Neuronal stem cell (in vitro differentiated cells): ENCODE results near the gene DSP.

Source experiments
- DNase-seq: peaks from one replicate; pipeline ENCODE4 v3.0.0-alpha.2; 2013; ENCODE audit warnings: low spot score
- H2AFZ ChIP-seq: one replicate; pipeline ENCODE4 v1.6.1; 2013; ENCODE audit warnings: mild to moderate bottlenecking, low read length, inconsistent platforms
- H2AK5ac ChIP-seq: 2 replicates; pipeline ENCODE4 v1.6.1; 2013; ENCODE audit warnings: low read depth, mild to moderate bottlenecking, inconsistent platforms, low read length, moderate library complexity, mixed read lengths
- H2BK120ac ChIP-seq: 2 replicates; pipeline ENCODE4 v1.6.1; 2013; ENCODE audit warnings: low read depth, mild to moderate bottlenecking, inconsistent platforms, low read length, moderate library complexity, mixed read lengths
- H2BK12ac ChIP-seq: one replicate; pipeline ENCODE4 v1.6.1; 2013; ENCODE audit warnings: low read length, inconsistent platforms
- H2BK15ac ChIP-seq: 2 replicates; pipeline ENCODE4 v1.6.1; 2013; ENCODE audit warnings: mild to moderate bottlenecking, low read length, inconsistent platforms, mixed read lengths
- H2BK5ac ChIP-seq: one replicate; pipeline ENCODE4 v1.6.1; 2013; ENCODE audit warnings: inconsistent platforms, mild to moderate bottlenecking, low read length, moderate library complexity
- H3K14ac ChIP-seq: one replicate; pipeline ENCODE4 v1.6.1; 2013; ENCODE audit warnings: low read length, inconsistent platforms
- H3K18ac ChIP-seq: 2 replicates; pipeline ENCODE4 v1.6.1; 2013; ENCODE audit warnings: low read length, inconsistent platforms
- H3K23ac ChIP-seq: 2 replicates; pipeline ENCODE4 v1.6.1; 2013; ENCODE audit warnings: low read depth, mild to moderate bottlenecking, mixed read lengths, low read length, inconsistent platforms; ENCODE audit not compliant: poor library complexity
- H3K27ac ChIP-seq: replicated peaks from 3 replicates; pipeline ENCODE4 v1.5.1; 2013; ENCODE audit warnings: low read length, inconsistent platforms
- H3K27me3 ChIP-seq, 3 experiments: 2 replicates each; pipeline ENCODE4 v1.6.1; 2013; ENCODE audit warnings: low read length in 3 of 3, mild to moderate bottlenecking in 2 of 3, inconsistent platforms in 1 of 3, low read depth in 1 of 3, mixed read lengths in 1 of 3, moderate library complexity in 1 of 3; ENCODE audit not compliant: control insufficient read depth in 3 of 3, insufficient read depth in 3 of 3
- H3K36me3 ChIP-seq, 2 donors: replicated peaks in 1 of 2; 2 replicates each; pipeline ENCODE4 v1.6.1; 2013; ENCODE audit warnings: low read length in 2 of 2; ENCODE audit not compliant: control insufficient read depth in 2 of 2, insufficient read depth in 2 of 2
- H3K4ac ChIP-seq: 2 replicates; pipeline ENCODE4 v1.6.1; 2013; ENCODE audit warnings: inconsistent platforms, mild to moderate bottlenecking, low read length, moderate library complexity
- H3K4me1 ChIP-seq, 2 donors: 1 replicate in 1 of 2; 2 replicates in 1 of 2; pipeline ENCODE4 v1.6.1; 2013; ENCODE audit warnings: low read length in 2 of 2, low read depth in 1 of 2; ENCODE audit not compliant: control insufficient read depth in 2 of 2, insufficient read depth in 1 of 2
- H3K4me2 ChIP-seq: one replicate; pipeline ENCODE4 v1.6.1; 2013; ENCODE audit warnings: mild to moderate bottlenecking, low read length, inconsistent platforms; ENCODE audit not compliant: insufficient read depth, poor library complexity, severe bottlenecking
- H3K4me3 ChIP-seq, 2 donors: 2 replicates each; pipeline ENCODE4 v1.5.1; 2013; ENCODE audit warnings: low read length in 2 of 2, mild to moderate bottlenecking in 2 of 2, inconsistent platforms in 1 of 2, moderate library complexity in 1 of 2
- H3K79me1 ChIP-seq: one replicate; pipeline ENCODE4 v1.6.1; 2013; ENCODE audit warnings: low read depth, mild to moderate bottlenecking, inconsistent platforms, low read length, moderate library complexity
- H3K9ac ChIP-seq: one replicate; pipeline ENCODE4 v1.6.1; 2013; ENCODE audit warnings: mild to moderate bottlenecking, low read depth, low read length, inconsistent platforms; ENCODE audit not compliant: poor library complexity
- H3K9me3 ChIP-seq, 2 donors: replicated peaks in 1 of 2; 2 replicates each; pipeline versions ENCODE3 to v1.6.1; 2013; ENCODE audit warnings: low read length in 2 of 2, mild to moderate bottlenecking in 2 of 2, inconsistent platforms in 1 of 2, low read depth in 1 of 2, mixed read lengths in 1 of 2, moderate library complexity in 1 of 2; ENCODE audit not compliant: control insufficient read depth in 2 of 2, insufficient read depth in 1 of 2
- H4K8ac ChIP-seq: one replicate; pipeline ENCODE4 v1.6.1; 2013; ENCODE audit warnings: low read depth, mild to moderate bottlenecking, inconsistent platforms, low read length, moderate library complexity
- H4K91ac ChIP-seq: one replicate; pipeline ENCODE4 v1.6.1; 2013; ENCODE audit warnings: low read length, low read depth, mild to moderate bottlenecking, inconsistent platforms; ENCODE audit not compliant: poor library complexity
- WGBS, 2 donors: extraction: QIAGEN DNeasy Blood & Tissue Kit; methylation state at CpG; one replicate each; pipeline ENCODE4 v1.1.7; 2013; ENCODE audit warnings: missing lambda C conversion rate in 2 of 2, mixed read lengths in 1 of 2; ENCODE audit not compliant: insufficient read length in 2 of 2, insufficient replicate concordance in 1 of 2; ENCODE audit errors: extremely low coverage in 2 of 2; 5-methylcytosine and 5-hydroxymethylcytosine counted together

The DSP gene

GRCh38 chr6:7585287-7585930 lies 43.9 kb downstream of the DSP start:
- Histone ChIP-seq H3K14ac (no peak overlapping the region), H3K36me3 (peaks cover 0 to 31% of the 10 kb centered on the region in 2 donors), H3K4ac (no peak overlapping the region), H4K91ac (no peak overlapping the region), H3K9me3 (no peaks in the 10 kb centered on the region), H2BK120ac (no peak overlapping the region), H3K23ac (no peak overlapping the region), H2AFZ (no peak overlapping the region), H3K18ac (no peak overlapping the region), H2BK15ac (no peak overlapping the region), H3K4me3 (no peak overlapping the region), H3K4me1 (no peaks in the 10 kb centered on the region), H3K27ac (no peak overlapping the region), H2AK5ac (no peak overlapping the region), H3K79me1 (peaks cover 4% of the 10 kb centered on the region), H3K9ac (no peak overlapping the region), H4K8ac (no peak overlapping the region), H2BK5ac (no peak overlapping the region), H2BK12ac (no peak overlapping the region), H3K4me2 (no peak overlapping the region), H3K27me3 (peaks cover 0 to 35% (median 0%) of the 10 kb centered on the region in 3 experiments)
- DNase-seq = no peak
- no CpG with 5 or more reads among the region's 28 CpGs for WGBS, 2 donors

- DNase-seq = no peak
- no peak overlapping the region for H2BK5ac ChIP-seq
- no peak overlapping the region for H3K4ac ChIP-seq
- H2BK120ac ChIP-seq = no peak overlapping the region
- no peak overlapping the region for H4K8ac ChIP-seq
- peaks cover 10 to 24% of the 10 kb centered on the region in 2 donors for H3K36me3 ChIP-seq
- no peak overlapping the region for H3K4me3 ChIP-seq
- no peak overlapping the region for H3K4me2 ChIP-seq
- no peak overlapping the region for H4K91ac ChIP-seq
- H3K4me1 ChIP-seq = peaks cover 2 to 3% of the 10 kb centered on the region in 2 donors
- no peak overlapping the region for H3K18ac ChIP-seq
- H2BK15ac ChIP-seq = no peak overlapping the region
- H3K27me3 ChIP-seq = peaks cover 0 to 25% (median 0%) of the 10 kb centered on the region in 3 experiments
- H3K79me1 ChIP-seq = peaks cover 7% of the 10 kb centered on the region
- H3K14ac ChIP-seq = no peak overlapping the region
- no peak overlapping the region for H3K27ac ChIP-seq
- H3K9me3 ChIP-seq = peaks cover 0 to 7% of the 10 kb centered on the region in 2 donors
- H2AFZ ChIP-seq = no peak overlapping the region
- no peak overlapping the region for H2BK12ac ChIP-seq
- H3K9ac ChIP-seq = no peak overlapping the region
- no CpG with 5 or more reads among the region's 3 CpGs for WGBS, 2 donors
- H2AK5ac ChIP-seq = no peak overlapping the region
- H3K23ac ChIP-seq = no peak overlapping the region
Observed at GRCh38 chr6:7587631-7588100, 46.2 kb downstream of the DSP start.

- Histone ChIP-seq H3K79me1 (peaks cover 7% of the 10 kb centered on the region), H2AK5ac (no peak overlapping the region), H4K8ac (no peak overlapping the region), H3K27ac (no peak overlapping the region), H3K9ac (no peak overlapping the region), H3K4ac (no peak overlapping the region), H3K4me1 (peaks cover 2 to 4% of the 10 kb centered on the region in 2 donors), H2BK120ac (no peak overlapping the region), H3K14ac (no peak overlapping the region), H3K27me3 (peaks cover 0 to 20% (median 0%) of the 10 kb centered on the region in 3 experiments), H3K4me2 (no peak overlapping the region), H3K4me3 (no peak overlapping the region), H2BK15ac (no peak overlapping the region), H4K91ac (no peak overlapping the region), H3K18ac (no peak overlapping the region), H2AFZ (no peak overlapping the region), H3K36me3 (peaks cover 18 to 20% of the 10 kb centered on the region in 2 donors), H2BK12ac (no peak overlapping the region), H3K23ac (no peak overlapping the region), H2BK5ac (no peak overlapping the region), H3K9me3 (peaks cover 0 to 7% of the 10 kb centered on the region in 2 donors)
- no peak for DNase-seq
- WGBS, 2 donors = no CpG with 5 or more reads among the region's 4 CpGs
Observed at GRCh38 chr6:7588506-7588905, 47.0 kb downstream of the DSP start.

GRCh38 chr6:7589221-7589620 lies 47.8 kb downstream of the DSP start:
- Histone ChIP-seq H3K4me1 (peaks cover 2 to 4% of the 10 kb centered on the region in 2 donors), H4K8ac (no peak overlapping the region), H3K14ac (no peak overlapping the region), H2BK5ac (no peak overlapping the region), H3K18ac (no peak overlapping the region), H2AFZ (peak overlapping the region; percentile 85), H3K4me2 (no peak overlapping the region), H4K91ac (no peak overlapping the region), H2BK120ac (no peak overlapping the region), H3K27me3 (peaks cover 0 to 20% (median 0%) of the 10 kb centered on the region in 3 experiments), H3K4ac (no peak overlapping the region), H3K4me3 (no peak overlapping the region), H3K79me1 (peaks cover 7% of the 10 kb centered on the region), H3K27ac (no peak overlapping the region), H3K23ac (no peak overlapping the region), H2BK12ac (no peak overlapping the region), H3K36me3 (peaks cover 13 to 26% of the 10 kb centered on the region in 2 donors), H2BK15ac (no peak overlapping the region), H3K9ac (no peak overlapping the region), H3K9me3 (peaks cover 0 to 7% of the 10 kb centered on the region in 2 donors), H2AK5ac (no peak overlapping the region)
- DNase-seq = no peak
- no CpG with 5 or more reads among the region's 3 CpGs for WGBS, 2 donors
